Glutamatergic neuron (in vitro differentiated cells): ENCODE results near the gene ANKRD13A. TPM values are rescaled to one million over a fixed set of nuclear protein-coding genes. Genes with fewer than 3 reads are reported as not detected.
"Not testable (repeated sequence)": the region's sequence is repeated elsewhere in the genome, so short reads cannot be mapped to it uniquely, and the experiment has no call there.

Experiments
- DNase-seq: peaks from one replicate; pipeline ENCODE4 v3.0.0; 2022
- H3K27ac Mint-ChIP-seq: one replicate; pipeline ENCODE4 v1.8.0; 2020; ENCODE audit warnings: mild to moderate bottlenecking, mixed read lengths, inconsistent platforms; ENCODE audit not compliant: unreplicated experiment
- H3K27me3 Mint-ChIP-seq: one replicate; pipeline ENCODE4 v1.8.0; 2020; ENCODE audit warnings: mild to moderate bottlenecking, moderate library complexity, mixed read lengths, inconsistent platforms; ENCODE audit not compliant: unreplicated experiment
- H3K36me3 Mint-ChIP-seq: one replicate; pipeline ENCODE4 v1.8.0; 2020; ENCODE audit warnings: mild to moderate bottlenecking, mixed read lengths, inconsistent platforms; ENCODE audit not compliant: unreplicated experiment
- H3K4me1 Mint-ChIP-seq: one replicate; pipeline ENCODE4 v1.8.0; 2020; ENCODE audit warnings: mild to moderate bottlenecking, low read depth, mixed read lengths, inconsistent platforms; ENCODE audit not compliant: unreplicated experiment
- H3K4me3 Mint-ChIP-seq: one replicate; pipeline ENCODE4 v1.8.0; 2020; ENCODE audit warnings: mild to moderate bottlenecking, mixed read lengths, inconsistent platforms; ENCODE audit not compliant: unreplicated experiment
- H3K9me3 Mint-ChIP-seq: one replicate; pipeline ENCODE4 v1.8.0; 2020; ENCODE audit warnings: mild to moderate bottlenecking, moderate library complexity, mixed read lengths, inconsistent platforms; ENCODE audit not compliant: unreplicated experiment
- total RNA-seq: library from RNA; stranded (reverse); fragmentation: NEBNext Ultra II Directional; extraction: Animal tissue kit (Norgen Biotek cat#: 25700); gene quantifications from one replicate; pipeline ENCODE4 v1.2.1, GENCODE V29; 2021; ENCODE audit not compliant: unreplicated experiment
- TF ChIP-seq, protein P1 (sequence below): fragments of 200-600 bp; sonication (generic); IDR thresholded peaks from one replicate; pipeline ENCODE4 v1.5.0; 2021; ENCODE audit not compliant: partially characterized antibody, unreplicated experiment

The ANKRD13A gene
- total RNA-seq, 1 donor from 2014 or later = 139 TPM

DNA sequence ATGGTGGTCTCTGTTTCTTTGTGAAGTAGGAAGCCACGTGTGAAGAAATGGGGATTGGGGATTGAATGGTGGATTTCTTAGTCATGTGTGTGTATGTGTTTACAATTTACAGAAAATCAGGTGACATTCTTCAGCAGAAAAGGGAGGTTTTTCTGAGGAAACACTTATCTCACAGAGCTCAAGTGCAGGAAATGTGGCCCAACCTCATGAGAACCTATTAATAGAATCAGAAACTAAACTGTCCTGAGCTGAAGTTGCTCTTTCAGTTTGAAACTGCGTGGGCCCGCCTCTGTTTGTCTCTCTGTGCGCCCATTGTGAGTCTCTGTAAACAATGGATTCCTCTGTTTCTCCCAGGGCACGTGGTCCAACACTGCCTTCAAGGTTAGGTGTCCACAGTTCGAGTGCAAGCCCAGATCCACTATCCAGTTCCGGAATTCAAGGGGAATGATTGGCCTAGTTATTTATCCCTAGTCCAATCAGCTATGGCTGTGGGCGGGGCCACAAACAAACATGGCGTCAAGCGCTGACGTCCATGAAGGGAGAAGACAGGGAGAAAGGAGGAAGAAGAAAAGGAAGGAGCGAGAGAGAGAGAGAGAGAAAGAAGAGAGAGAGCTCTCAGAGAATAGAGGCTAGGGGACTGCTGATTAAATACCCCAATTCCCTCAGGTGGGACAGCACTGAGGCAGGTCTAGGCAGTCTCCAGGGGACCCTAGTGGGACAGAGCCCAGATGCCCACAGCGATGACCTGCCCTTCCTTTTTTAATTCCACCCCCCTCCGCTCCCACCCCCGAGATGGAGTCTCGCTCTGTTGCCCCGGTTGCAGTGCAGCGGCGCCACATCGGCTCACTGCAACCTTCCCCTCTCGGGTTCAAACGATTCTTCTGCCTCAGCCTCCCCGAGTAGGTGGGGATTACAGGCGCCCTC is 80.5 kb downstream of the ANKRD13A start:
- H3K27ac Mint-ChIP-seq = no peak overlapping the region
- TF ChIP-seq, protein P1, sequence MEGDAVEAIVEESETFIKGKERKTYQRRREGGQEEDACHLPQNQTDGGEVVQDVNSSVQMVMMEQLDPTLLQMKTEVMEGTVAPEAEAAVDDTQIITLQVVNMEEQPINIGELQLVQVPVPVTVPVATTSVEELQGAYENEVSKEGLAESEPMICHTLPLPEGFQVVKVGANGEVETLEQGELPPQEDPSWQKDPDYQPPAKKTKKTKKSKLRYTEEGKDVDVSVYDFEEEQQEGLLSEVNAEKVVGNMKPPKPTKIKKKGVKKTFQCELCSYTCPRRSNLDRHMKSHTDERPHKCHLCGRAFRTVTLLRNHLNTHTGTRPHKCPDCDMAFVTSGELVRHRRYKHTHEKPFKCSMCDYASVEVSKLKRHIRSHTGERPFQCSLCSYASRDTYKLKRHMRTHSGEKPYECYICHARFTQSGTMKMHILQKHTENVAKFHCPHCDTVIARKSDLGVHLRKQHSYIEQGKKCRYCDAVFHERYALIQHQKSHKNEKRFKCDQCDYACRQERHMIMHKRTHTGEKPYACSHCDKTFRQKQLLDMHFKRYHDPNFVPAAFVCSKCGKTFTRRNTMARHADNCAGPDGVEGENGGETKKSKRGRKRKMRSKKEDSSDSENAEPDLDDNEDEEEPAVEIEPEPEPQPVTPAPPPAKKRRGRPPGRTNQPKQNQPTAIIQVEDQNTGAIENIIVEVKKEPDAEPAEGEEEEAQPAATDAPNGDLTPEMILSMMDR = no peak
- H3K4me1 Mint-ChIP-seq = no peaks in the 10 kb centered on the region
- H3K9me3 Mint-ChIP-seq = no peaks in the 10 kb centered on the region
- no peak overlapping the region for H3K4me3 Mint-ChIP-seq
- DNase-seq = no peak
- H3K27me3 Mint-ChIP-seq = peaks cover 2% of the 10 kb centered on the region
- H3K36me3 Mint-ChIP-seq = no peaks in the 10 kb centered on the region

DNA sequence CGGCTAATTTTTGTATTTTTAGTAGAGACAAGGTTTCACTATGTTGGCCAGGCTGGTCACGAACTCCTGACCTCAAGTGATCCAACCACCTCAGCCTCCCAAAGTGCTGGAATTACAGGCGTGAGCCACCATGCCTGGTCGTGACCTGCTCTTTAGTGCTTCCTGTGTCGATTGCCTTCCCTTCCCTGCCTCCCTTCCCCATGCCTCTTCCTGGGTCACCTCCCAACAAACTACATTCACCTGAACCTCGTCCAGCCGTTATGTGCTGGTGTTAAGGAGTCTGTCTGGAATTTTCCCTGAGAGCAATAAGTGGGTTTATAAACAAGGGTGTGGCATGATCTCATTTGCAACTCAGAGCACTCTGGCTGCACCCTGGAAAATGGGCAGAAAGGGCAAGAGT is 81.2 kb downstream of the ANKRD13A start:
- Mint-ChIP-seq H3K36me3 (no peaks in the 10 kb centered on the region), H3K4me3 (no peak overlapping the region), H3K9me3 (no peaks in the 10 kb centered on the region), H3K4me1 (no peaks in the 10 kb centered on the region), H3K27ac (no peak overlapping the region), H3K27me3 (peaks cover 2% of the 10 kb centered on the region)
- TF ChIP-seq, protein P1 = no peak
- no peak for DNase-seq

DNA sequence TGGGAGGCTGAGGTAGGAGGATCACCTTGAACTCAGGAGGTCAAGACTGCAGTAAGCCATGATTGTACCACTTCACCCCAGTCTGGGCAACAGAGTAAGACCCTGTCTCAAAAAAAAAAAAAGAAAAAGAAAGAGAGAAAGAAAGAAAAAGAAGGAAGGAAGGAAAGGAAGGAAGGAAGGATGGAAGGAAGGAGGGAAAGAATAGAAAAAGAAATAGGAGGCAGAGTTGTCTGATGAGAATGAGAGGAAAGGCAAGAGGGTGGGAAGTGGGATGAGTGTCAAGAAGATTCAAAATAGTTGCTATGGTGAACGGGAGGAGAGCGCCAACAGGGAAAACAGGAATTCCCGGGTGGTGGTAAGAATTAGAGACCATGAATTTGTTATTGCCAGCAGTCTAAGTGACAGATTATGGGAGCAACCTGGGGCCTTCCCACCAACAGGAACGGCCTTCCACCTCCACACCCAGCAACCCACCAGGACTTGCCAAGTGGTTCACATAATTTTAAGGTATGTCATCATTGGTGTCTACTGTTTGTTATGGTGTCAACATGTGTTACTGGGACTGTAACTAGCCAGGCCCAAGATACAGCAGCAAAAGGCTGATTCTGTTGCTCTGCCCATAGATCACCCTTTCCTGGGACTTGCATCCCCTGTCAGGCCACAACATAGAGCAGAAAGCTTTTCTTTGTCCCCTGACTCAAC is 85.2 kb downstream of the ANKRD13A start:
- Mint-ChIP-seq H3K36me3 (no peaks in the 10 kb centered on the region), H3K27me3 (peaks cover 3% of the 10 kb centered on the region), H3K27ac (no peak overlapping the region), H3K4me3 (no peak overlapping the region), H3K9me3 (peaks cover 2% of the 10 kb centered on the region), H3K4me1 (no peaks in the 10 kb centered on the region)
- DNase-seq = no peak
- TF ChIP-seq, protein P1 = no peak

DNA sequence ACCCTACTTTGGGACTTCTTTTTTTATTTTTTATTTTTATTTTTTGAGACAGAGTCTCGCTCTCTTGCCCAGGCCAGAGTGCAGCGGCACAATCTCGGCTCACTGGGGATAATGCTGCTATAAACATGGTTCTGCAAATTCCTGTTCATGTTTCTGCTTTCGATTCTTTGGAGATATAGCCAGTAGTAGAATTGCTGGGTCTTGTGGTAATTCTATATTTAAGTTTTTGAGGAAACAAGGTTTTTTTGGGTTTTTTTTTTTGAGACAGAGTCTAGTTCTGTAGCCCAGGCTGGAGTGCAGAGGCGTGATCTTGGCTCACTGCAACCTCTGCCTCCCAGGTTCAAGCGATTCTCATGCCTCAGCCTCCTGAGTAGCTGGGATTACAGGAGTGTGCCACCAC is 89.0 kb downstream of the ANKRD13A start:
- H3K9me3 Mint-ChIP-seq, DNase-seq, H3K4me1 Mint-ChIP-seq, H3K4me3 Mint-ChIP-seq, H3K36me3 Mint-ChIP-seq, H3K27me3 Mint-ChIP-seq, H3K27ac Mint-ChIP-seq: not testable (repeated sequence)

DNA sequence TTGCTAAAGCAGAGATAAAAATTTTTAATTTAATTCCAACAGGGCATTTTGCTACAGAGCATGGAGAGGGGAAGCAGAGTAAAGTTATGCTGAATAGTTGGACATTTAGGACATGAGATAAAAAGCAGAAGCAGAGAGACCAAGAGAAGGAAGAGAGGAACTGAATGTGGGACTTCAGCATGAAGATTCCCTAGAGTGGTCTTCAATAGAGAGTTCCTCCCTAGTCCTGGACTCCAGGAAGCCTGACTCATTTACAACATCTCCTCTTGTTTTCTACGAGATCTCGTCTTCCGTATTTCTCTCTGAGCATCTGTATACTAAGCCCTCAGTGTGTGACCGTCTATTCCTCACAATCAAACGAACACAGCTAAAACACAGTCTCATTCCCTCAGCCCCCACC is 89.7 kb downstream of the ANKRD13A start:
- Mint-ChIP-seq H3K4me1 (no peaks in the 10 kb centered on the region), H3K27ac (no peak overlapping the region), H3K4me3 (no peak overlapping the region), H3K27me3 (peaks cover 3% of the 10 kb centered on the region), H3K36me3 (no peaks in the 10 kb centered on the region), H3K9me3 (peaks cover 2% of the 10 kb centered on the region)
- DNase-seq = no peak
- TF ChIP-seq, protein P1 = no peak

Other genes starting within 250 kb of the ANKRD13A start
- 0.17 TPM for gene TRPV4, start 166.0 kb upstream of the ANKRD13A start, total RNA-seq
- gene GLTP, start 118.9 kb upstream of the ANKRD13A start, total RNA-seq = 22.6 TPM
- 31.7 TPM for gene TCHP, start 99.2 kb upstream of the ANKRD13A start, total RNA-seq
- gene GIT2, start 3.1 kb upstream of the ANKRD13A start, total RNA-seq = 54.9 TPM
- 43.3 TPM for gene C12orf76, start 49.1 kb downstream of the ANKRD13A start, total RNA-seq
- 27.6 TPM for gene IFT81, start 124.9 kb downstream of the ANKRD13A start, total RNA-seq